GM21390 (cell line): ENCODE data around the gene ZNF735.
"Not testable (repeated sequence)": the region's sequence is repeated elsewhere in the genome, so short reads cannot be mapped to it uniquely, and the experiment has no call there.

Experiments used
- ATAC-seq: cut with Tn5 transposase; IDR thresholded peaks from one replicate; pipeline ENCODE4 v1.9.1; 2021; ENCODE audit not compliant: unreplicated experiment

Gene ZNF735

GRCh38 chr7:64206903-64207302 is at the start of gene ZNF735:
TSS of gene ZNF735 (plus strand) at chr7:64207203. CDS start at chr7:64207203, 0 bp downstream.
- ATAC-seq = no peak

- not testable (repeated sequence) for ATAC-seq
Observed at GRCh38 chr7:64170974-64171373, 36.0 kb upstream of the ZNF735 start.

- no peak for ATAC-seq
Observed at GRCh38 chr7:64174328-64174727, 32.7 kb upstream of the ZNF735 start.

GRCh38 chr7:64174941-64175340 is 32.1 kb upstream of the ZNF735 start:
- ATAC-seq = no peak

GRCh38 chr7:64180989-64181388 is 26.0 kb upstream of the ZNF735 start:
- no peak for ATAC-seq

- no peak for ATAC-seq
Observed at GRCh38 chr7:64181586-64181985, 25.4 kb upstream of the ZNF735 start.

- ATAC-seq = no peak
Observed at GRCh38 chr7:64182036-64182790, 24.8 kb upstream of the ZNF735 start.

GRCh38 chr7:64183126-64183742 is 23.8 kb upstream of the ZNF735 start:
- ATAC-seq = no peak

GRCh38 chr7:64183827-64184372 is 23.1 kb upstream of the ZNF735 start:
- ATAC-seq = no peak

GRCh38 chr7:64184376-64184775 is 22.6 kb upstream of the ZNF735 start:
- ATAC-seq = no peak

- ATAC-seq = no peak
Observed at GRCh38 chr7:64187408-64187807, 19.6 kb upstream of the ZNF735 start.

- ATAC-seq = no peak
Observed at GRCh38 chr7:64192148-64192704, 14.8 kb upstream of the ZNF735 start.

GRCh38 chr7:64192775-64193174 is 14.2 kb upstream of the ZNF735 start:
- no peak for ATAC-seq

- ATAC-seq = not testable (repeated sequence)
Observed at GRCh38 chr7:64219710-64220298, 12.8 kb downstream of the ZNF735 start.

- ATAC-seq = no peak
Observed at GRCh38 chr7:64223366-64223765, 16.4 kb downstream of the ZNF735 start.

- ATAC-seq = not testable (repeated sequence)
Observed at GRCh38 chr7:64228174-64228573, 21.2 kb downstream of the ZNF735 start, which contains the start of gene ZNF679. TSS of gene ZNF679 (plus strand) at chr7:64228474. CDS start at chr7:64249118, 20,644 bp downstream.

GRCh38 chr7:64266341-64266919 is 59.4 kb downstream of the ZNF735 start:
- ATAC-seq = no peak
